ENCODE data around the gene LIN37.

- no peak for TF ChIP-seq POLR2A (IDR thresholded peaks at IDR 0.05; ENCODE audit: low read depth, low read length)
- no peak for TF ChIP-seq TAF1 (IDR thresholded peaks at IDR 0.05; ENCODE audit: low read depth, low read length)
These were observed 27.1 kb downstream of the LIN37 start, which contains the start of gene ARHGAP33 for GRCh38 chr19:35775298-35776101.
